HG03095 (cell line): ENCODE data around the gene ARSA.
"Not testable (repeated sequence)": the region's sequence is repeated elsewhere in the genome, so short reads cannot be mapped to it uniquely, and the experiment has no call there.

Experiments
- ATAC-seq: cut with Tn5 transposase; IDR thresholded peaks from one replicate; pipeline ENCODE4 v1.9.1; 2021; ENCODE audit warnings: moderate library complexity; ENCODE audit not compliant: unreplicated experiment

Gene ARSA

DNA sequence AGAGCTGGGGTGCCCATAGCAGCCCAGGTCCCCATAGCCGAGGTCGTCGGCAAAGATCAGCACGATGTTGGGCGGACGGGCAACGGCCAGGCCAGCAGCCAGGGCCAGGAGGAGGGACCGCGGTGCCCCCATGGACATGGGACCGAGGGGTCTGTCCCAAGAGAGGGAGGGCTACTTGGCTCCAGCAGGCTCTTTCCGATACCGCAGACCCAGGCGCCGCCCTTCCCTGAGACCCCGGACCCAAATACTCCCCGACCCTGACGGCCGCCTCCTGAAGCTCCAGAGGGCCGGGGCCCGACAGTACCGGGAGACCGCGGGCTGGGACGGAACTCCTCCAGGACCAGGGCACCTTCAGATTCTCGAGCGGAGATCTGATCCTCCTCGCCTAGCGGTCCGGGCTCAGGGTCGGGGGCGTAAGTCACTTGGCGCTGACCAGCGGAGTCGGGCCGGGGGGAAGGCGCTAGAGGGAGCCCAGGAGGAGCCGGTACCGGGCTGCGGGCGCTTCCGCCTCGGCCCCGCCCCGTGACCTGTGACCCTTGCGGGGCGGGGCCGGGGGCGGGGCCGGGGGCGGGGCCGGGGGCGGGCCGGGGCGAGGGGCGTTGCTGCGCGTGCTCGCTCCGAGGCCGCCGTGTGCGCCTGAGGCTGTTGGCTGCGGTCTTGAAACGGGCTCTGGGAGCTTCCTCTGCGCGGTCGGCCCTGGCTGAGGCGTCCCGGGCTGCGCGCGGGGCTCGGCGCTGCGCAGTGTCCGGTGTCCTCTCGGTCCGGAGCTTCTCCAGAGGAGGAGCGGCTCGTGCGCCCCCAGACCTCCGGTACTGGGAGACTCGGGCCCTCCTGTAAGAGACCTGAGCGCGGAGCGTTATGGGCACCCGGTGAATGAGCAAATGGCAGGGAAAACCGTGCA lies at the start of gene ARSA:
Gene ARSA, minus strand, starts transcription at position 511 of the 901 bp plus-strand sequence. Its CDS starts 373 bp downstream, at position 138.
- ATAC-seq = no peak

DNA sequence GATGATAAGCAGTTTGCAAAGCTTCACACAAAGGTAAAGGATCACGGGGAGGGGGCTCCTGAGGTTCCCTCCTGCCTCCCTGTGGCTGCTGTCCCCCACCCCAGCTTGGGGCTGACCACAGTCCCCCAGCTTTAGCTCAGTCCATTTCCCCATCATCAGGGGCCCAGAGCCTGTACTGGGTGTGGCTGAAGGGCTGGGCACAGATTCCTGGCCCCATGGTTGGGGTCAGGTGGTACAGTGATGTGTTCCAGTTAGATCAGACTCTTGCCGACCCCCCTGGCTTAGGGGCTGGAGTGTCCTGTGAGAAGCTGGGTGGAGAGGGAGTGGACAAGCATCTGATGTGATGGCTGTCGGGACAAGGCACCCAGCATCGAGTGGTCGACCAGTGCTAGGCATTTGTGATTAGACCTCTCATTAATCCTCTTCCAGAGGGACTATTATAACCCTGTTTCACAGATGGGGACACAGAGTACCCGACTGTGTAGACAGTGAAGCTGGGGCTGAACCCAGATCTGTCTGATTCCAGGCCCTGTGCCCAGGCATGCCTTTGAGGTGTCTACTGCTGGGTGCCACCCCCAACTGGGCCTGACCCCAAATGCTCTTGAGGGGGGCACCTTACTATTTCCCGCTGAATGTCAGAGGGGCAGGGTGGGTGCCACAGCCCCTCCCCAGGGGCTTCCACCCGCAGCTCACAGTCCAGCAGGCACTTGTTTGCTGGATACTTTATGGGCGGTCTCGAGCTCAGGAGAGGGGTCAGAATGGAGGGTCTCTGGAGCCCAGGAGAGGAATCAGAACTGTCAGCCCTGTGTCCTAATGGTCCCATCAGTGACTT lies 48.9 kb upstream of the ARSA start:
- no peak for ATAC-seq

DNA sequence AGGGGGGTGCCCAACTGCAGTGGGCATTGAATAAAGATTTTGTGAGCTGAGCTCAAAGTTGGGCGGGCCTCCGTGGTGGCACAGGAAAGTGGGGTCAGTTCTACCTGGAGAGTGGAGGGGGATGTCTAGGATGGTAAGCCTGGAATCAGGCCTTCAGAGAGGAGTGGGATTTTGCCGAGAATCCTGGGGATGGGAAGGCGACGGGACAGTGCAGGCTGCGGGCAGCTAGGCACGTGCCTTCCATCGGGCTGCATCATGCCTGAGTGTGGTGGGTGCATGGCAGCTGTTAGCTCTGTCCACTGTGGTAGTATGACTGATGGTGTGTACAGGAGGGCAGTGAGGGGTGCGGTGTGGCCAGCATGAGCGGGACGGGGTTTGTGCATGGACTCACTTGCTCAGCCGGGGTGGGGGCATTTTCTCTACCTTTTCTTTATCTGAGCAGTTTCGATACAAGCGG lies 48.3 kb upstream of the ARSA start:
- no peak for ATAC-seq

DNA sequence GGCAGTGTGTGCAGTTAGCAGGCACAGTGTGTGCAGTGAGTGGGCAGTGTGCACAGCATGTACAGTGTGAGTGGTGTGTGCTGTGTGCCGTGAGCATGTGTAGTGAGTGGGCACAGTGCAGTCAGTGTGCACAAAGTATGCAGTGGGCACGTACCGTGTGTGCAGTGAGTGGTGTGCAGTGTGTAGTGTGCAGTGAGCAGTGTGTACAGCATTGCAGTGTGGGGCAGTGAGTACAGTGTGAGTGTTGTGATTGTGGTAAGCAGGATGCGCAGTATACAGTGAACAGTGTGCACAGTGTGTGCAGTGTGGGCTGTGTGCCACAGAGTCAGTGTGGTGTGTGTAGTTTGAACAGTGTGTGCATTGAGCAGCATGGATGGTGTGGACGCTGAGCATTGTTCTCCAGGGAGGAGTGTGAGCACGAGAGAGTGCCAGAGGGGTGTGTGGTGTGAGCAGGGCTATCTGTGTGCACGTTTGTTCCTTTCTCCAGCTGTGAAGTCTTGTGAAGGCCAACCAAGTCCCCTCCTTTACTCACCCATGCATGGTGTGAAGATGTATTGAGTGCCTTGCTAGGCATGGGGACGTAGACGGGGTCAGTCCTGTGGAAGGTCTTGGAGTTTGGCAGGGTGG lies 47.7 kb upstream of the ARSA start:
- ATAC-seq = no peak

DNA sequence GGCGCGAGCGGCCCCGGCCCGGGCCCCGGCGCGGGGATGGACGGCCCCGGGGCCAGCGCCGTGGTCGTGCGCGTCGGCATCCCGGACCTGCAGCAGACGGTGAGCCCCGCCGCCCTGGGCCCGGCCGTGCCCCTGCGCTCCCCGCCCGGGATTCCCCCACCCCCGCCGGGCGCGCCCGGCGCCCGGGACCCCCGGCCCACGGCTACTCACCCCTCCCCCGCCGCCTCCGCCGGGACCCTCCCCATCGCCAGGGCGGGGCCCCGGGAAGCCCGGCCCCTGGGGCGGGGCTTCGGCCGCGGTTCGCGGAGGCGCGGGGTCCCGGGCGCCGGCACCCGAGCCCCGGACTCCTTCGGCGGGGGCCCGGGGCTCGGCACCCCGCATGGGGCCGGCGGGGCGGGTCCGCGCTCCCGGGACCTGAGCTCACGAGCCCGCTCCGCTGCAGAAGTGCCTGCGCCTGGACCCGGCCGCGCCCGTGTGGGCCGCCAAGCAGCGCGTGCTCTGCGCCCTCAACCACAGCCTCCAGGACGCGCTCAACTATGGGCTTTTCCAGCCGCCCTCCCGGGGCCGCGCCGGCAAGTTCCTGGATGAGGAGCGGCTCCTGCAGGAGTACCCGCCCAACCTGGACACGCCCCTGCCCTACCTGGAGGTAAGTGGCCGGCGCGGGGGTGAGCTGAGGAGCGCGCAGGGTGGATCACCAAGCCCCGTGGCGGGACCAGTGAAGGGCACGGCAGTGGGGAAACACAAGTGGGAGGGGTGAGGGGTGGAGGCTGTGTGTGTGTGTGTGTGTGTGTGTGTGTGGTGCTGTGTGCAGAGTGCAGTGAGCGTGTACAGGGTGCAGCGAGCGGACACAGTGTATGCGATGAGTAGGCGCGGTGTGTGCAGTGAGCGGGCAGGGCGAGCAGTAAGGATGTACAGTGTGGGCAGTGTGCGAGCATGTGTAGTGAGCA lies 46.9 kb upstream of the ARSA start:
- ATAC-seq = no peak

DNA sequence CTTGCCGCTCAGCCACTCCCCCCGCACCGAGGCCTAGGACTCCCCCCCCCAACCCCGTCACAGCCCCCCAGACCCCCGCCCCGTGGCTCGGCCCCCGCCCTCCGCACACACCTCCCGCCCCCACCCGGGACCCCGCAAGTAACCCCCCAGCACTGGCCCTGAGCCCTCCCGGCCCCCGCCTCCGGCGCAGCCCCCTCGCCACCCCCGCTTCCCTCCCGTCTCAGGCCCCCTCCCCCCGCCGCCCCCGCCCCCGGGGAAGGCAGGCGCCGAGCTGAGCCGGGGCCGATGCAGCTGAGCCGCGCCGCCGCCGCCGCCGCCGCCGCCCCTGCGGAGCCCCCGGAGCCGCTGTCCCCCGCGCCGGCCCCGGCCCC lies 46.2 kb upstream of the ARSA start:
- ATAC-seq = no peak

DNA sequence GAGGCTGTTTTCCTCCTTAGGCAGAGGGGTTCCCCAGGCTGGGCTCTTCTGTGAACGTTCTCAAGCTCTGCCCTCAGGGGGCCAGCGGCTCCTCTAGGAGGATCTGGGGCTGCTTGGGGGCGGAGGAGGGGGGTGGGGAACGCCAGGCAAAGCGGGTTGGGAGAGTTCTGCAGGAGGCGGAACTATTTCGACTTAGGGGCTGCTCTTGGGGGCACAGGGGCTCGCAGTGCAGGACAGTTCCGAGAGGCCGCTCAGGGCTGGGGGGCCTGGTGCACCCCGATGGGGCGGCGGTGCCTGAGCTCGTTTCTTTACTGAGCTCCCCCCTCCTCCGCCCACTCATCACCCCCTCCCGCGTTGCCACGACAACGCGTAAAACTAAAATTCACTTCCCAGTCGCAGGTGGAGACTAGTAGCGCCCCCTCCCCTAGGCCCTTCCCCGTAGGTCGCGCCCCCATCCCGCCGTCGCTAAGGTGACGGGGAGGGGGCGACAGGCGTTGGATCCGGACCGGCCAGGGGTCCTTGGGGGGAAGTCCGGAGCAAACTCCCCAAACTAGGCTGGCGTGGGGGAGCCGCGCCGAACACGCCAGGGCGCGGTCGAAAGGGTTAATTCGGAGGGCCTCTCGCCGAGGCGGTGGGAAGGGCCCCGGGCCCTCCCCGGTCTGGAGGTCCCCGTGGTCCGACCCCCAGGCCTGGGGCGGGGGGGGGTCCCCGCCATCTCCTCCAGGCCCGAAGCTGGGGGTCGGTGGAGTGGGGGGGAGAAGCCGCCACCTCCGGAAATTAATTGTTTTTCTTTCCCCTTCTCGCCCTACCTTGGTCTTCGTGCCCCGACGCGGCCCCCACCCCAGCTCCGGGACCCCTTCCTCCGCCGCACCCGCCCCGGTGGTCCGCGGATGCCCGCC lies 45.5 kb upstream of the ARSA start:
- no peak for ATAC-seq

DNA sequence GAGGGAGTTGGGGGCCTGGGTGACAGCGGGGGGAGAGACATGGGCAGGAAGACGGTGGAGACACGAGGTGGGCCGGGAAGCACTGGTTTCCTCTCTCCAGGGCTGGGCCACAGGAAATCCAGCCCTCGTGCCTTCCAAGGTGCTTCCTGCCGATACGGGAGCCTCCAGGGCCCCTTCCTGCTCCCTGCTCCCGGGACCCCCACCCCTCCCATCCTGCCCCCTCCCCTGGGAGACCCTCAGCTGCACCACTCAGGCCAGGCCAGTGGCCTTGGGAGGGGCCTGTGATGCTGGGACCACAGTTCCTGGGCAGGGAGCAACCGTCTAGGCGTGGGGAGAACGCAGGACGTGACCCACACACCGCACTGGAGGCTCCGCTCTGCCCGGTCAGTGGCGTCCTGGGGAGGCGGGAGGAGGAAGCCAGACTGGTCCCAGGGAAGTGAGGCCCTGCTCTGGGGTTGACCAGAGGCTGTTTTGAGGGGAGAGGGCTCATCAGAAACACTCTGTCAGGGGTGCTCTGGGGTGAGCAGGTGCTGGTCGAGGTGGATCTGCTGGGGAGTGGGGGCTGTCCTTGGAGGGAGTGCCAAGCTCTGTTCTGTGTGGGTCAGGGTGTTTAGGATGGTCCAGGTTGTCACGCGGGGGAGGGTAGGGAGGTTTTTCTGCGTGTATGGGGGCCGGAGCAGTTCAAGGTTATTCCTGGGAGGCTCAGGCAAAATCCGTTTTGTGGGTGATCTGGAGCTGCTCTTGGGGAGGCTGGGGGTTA lies 44.7 kb upstream of the ARSA start, which contains the start of gene SHANK3:
Gene SHANK3, plus strand, starts transcription at position 353 of the 760 bp plus-strand sequence.
- no peak for ATAC-seq

DNA sequence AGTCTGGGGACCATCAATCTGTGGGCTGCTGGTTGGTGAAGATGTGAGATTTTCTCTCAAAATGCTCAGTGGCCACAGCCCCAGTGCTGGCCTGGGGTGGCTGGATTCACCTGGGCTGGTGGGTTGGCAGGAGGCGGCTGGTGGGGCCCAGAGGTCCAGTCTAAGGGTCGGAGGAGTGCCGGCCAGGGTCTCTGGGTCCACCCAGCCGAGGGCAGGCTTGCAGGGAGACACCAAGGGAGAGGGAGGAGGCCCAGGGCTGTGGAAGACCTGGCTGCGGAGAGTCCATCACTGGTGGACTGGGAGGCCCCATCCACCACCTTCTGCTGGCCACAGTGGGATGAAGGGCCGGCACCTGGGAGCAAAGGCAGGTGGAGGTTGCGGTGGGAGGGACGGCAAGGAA lies 44.1 kb upstream of the ARSA start:
- ATAC-seq = no peak

DNA sequence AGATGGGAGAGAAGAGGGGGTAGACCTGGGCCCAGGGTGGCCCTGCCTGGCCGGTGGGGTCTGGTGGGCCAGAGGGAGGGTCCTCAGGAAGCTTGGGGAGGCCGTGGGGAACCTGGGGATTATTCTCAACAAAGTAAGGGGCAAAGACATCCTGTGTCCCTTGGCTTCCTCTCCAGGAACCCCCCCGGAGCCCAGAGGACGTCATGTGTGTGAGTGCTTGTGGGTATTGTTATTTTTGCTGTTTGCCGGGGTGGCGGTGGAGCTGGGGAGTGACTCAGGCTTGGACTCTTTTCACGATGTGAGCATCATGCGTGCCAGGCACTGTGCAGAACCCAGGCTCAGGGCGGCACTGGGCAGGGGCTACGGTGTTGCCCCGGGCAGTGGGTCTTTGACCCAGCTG lies 43.7 kb upstream of the ARSA start:
- no peak for ATAC-seq

DNA sequence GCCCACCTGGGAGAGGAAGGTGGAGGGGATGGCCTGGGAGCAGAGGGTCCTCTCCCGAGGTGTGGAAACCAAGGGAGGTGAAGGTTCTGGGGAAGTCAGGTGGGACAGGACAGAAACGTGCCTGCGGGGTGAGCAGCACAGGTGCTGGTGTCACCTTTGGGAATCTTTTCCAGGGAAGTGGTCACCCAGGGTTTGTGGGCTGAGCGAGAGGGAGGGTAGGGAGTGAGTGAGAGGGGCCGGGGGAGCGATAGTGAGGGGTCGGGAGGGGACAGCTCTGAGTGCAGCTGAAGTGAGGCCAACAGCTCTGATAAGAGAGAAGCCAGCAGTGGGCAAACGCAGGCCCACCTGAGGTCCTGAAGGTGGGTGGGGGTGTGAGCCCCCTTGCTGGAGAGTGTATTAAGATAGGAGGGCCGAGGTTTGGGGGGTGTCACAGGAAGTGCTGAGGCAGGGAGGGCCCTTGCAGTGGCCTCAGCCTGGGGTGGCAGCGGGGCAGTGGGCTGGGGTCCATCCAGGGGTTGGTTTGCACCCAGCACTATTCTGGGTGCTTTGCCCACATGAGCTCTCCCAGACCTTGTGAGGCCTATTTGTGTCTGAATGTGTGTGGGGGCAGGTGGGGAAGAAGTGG lies 43.1 kb upstream of the ARSA start:
- no peak for ATAC-seq

DNA sequence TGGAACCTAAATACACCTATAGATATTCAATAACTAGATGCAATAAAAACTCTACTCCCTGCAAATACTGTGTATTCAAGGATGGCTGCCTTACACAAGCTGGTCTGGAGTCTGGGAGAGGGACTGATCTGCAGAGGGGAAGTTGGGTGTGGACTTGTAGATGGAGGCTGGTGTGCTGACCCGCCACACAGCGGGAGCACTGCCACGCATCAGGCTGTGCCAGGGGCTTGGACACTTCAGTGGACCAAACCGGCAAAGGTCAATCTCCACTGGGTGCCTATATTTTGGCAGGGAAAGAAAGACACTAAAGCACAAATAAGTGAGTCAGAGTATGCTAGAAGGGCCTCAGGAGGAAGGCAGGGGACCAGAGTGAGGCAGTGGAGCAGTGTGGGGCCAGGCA lies 42.6 kb upstream of the ARSA start:
- ATAC-seq = no peak

DNA sequence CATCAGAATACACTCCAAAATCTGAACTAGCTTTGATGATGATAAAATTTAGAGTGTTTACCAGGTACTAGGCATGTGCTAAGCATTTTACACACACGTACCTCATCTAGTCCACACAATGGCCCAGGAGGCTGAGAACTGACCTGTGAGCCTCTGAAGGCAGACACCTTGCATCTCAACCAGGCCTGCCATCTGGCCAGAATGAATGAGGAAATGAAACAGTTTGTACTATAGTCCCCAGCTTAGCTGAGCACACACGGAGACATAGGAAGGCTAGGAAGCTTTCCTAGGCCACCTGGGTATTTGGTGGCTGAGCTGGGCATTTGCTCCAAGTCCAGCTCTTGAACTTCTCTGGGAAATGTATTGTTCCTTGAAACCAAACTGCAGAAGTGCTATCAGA lies 37.8 kb upstream of the ARSA start:
- no peak for ATAC-seq

DNA sequence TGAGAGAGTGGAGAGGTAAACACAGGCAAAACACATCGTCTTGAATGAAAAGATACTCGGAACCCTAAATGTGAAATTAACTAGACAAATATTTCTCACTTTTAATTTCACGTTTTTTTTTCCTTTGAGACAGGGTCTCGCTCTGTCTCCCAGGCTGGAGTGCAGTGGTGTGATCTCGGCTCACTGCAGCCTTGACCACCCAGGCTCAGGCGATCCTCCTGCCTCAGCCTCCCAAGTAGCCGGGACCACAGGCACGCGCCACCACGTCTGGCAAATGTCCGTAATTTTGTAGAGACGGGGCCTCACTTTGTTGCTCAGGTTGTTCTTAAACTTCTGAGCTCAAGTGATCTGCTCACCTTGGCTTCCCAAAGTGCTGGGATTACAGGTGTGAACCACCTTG lies 37.3 kb upstream of the ARSA start:
- ATAC-seq = no peak

DNA sequence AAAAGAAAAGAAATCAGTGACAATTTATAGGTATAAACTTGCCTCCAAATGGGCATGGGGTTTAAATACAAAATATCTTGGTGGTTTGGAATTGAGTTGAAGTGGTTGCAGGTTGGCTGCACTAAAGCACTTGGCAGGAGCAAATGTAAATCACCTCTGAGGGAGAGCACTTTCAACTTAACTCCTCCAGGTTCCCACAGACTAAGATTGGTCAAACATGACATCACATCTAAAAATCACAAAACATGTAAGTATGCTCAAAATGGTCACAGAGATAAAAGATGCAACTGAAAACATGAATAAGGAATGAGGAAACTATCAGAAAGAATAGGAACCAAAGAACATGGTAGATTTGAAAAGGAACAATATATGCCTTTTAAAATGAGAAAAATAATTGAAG lies 32.4 kb upstream of the ARSA start:
- no peak for ATAC-seq

DNA sequence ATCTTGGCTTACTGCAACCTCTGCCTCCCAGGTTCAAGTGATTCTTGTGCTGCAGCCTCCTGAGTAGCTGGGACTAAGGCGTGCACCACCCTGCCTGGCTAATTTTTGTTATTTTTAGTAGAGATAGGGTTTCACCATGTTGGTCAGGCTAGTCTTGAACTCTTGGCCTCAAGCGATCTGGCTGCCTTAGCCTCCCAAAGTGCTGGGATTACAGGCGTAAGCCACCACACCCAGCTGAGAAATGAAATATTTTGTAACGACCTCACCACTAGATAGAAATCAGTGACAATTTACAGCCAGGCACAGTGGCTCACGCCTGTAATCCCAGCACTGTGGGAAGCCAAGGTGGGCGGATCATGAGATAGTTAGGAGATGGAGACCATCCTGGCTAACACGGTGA lies 31.8 kb upstream of the ARSA start:
- ATAC-seq = not testable (repeated sequence)

DNA sequence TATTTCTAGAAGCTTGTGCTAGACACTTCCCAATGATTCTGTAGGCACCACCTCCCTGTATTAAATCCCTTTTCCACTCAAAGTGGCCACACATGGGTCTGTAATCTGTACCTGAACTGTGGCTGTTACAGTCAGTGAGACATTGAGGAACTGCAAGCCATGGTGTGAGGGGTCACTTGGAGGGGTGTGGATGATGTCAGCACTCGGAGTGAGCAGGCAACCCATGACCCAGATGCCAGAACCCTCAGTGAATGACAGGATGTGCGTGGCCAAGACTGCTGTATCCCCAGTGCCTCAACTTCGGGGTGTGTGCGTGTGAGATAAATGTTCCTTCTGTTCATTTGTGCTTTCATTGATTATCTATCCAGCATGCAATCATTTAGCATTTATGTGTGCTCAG lies 30.0 kb upstream of the ARSA start:
- no peak for ATAC-seq
